DOHH2 (cell line): ENCODE data around the gene CACNA2D2.

Source experiments
- CTCF ChIP-seq: fragments of 200-600 bp; sonication (generic); IDR thresholded peaks from one replicate; pipeline ENCODE4 v1.5.1; 2014; ENCODE audit warnings: antibody characterized with exemption, mild to moderate bottlenecking, low read depth, low read length; ENCODE audit not compliant: poor library complexity, severe bottlenecking
- EZH2phosphoT487 ChIP-seq: fragments of 200-600 bp; sonication (generic); IDR thresholded peaks from 2 replicates; pipeline ENCODE4 v1.6.1; 2017; ENCODE audit warnings: borderline replicate concordance, mild to moderate bottlenecking, antibody characterized with exemption, low read length, moderate library complexity, mixed read lengths

DNA sequence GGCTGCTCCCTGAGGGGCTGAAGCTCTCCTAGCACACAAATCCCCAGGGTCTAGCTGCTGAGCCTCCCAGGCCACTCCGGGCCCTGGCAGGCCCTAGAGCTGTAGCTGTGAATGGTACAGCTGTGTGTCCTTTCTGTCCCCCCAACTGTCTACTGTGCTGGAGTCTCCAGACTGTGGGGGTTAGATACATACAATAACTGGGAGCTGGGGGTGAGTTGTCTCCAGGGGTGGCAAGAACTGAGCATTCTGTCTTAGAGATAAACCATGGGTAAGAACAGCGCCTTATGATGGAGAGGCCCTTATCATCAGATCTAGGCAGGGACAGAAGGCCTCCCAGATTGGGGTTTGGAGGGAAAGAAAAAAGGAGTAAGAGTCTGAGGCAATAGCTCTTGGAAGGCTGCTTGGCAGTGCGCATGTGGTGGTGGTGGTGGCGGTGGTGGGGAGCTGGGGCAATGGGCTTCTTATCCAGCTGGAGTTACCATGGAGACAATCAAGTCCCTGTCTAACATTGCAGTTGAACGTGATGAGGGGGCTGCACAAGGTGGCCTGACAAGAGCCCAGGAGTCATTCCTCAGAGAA, 149.2 kb downstream of the CACNA2D2 start:
- TF ChIP-seq CTCF (no peak), EZH2phosphoT487 (no peak)
